Caki2 (cell line): ENCODE data around the gene SEC14L1. TPM values are rescaled to one million over a fixed set of nuclear protein-coding genes. Genes with fewer than 3 reads are reported as not detected.

Source experiments
- DNase-seq: peaks from one replicate; pipeline ENCODE4 v3.0.0-alpha.2; 2015; ENCODE audit warnings: low read depth
- in situ Hi-C: cut with HindIII; loops from 2 replicates; pipeline ENCODE4 v1.10.0; 2016; ENCODE audit warnings: low sequenced_read_pairs, low pct_unique_long_range_greater_than_20kb, mixed read lengths
- total RNA-seq: library from RNA; depleted of rRNA; stranded (reverse); fragments of >200 nt; shearing (Covaris generic); gene quantifications from 2 replicates; pipeline ENCODE4 v1.2.3, GENCODE V29; 2014; ENCODE audit warnings: low replicate concordance

Gene SEC14L1
- total RNA-seq, 1 experiment from 2014 or later: 13.3 TPM

DNA sequence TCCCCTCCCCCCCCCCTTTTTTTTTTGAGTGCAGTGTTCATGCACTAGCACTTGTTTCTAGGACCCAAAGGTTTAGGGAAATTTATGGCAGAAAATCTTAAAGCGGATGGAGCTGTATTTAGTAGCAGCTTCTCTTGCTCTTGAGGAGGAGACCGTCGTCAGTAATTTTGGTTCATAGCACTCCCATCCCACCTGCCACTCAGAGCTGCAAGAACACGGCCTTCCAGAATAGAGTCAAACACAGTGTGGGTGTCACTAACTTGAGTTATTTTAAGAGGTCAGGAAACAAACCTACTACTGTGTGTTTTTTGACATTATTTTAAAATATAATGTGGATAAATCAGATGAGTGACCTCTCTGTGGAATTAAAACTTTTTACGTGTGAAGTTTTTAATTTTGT lies 37.3 kb downstream of the SEC14L1 start:
- in situ Hi-C loops: no loop called here
- DNase-seq: no peak

DNA sequence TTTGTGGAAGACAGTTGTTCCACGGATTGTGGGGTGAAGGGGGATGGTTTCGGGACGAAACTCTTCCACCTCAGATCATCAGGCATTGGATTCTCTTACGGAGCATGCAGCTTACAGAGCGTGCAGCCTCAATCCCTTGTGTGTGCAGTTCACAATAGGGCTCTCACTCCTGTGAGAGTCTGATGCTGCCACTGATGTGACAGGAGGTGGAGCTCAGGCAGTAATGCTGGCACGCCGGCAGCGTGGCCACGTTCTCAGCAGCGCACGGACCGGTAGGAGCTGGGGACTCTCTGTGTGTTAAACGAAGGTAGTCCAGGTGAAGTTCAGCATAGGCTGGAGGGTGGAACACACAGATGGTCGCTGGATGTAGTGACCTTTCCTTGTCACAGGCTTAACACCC lies 37.8 kb downstream of the SEC14L1 start:
- DNase-seq: no peak
- in situ Hi-C loops: no loop called here

DNA sequence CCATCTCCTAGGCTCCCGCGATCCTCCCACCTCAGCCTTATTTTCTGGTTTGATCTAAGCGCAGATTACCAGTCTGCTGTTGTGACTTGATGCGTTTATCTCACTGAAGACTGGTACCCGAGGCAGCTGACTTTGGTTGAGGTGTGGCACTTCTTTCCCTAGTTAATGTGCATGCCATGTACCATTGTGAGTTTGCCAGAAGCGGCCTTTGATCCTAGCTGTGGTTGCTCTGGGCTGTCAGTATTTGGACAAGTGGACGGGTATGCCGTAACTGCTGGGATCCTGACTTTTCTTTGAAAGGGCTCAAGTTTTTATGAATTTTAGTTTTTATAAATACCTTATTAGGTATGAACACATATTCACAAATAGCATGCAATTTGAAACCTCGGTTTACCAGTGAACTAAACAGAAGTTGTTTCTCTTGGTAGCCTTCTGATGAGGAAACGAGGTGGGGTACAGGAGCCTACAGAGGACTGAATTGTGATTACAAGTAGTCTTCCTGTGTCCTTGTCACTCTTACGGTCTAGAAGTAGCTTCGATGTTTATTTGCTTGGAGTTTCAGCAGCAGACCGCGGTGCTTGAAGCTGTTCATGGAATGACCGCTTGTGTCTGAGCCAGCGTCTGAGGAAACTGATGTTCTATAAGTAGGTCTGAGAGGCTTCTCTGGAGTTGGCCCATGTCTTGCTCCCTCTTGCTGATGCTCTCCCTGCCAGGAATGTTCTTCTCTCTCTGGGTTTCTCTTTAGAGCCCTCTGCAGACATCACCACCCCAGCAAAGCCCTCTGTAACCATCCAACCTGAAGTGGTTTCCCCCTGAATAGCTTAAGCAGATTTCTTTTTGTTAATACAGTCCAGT lies 40.0 kb downstream of the SEC14L1 start:
- DNase-seq: no peak
- in situ Hi-C loops: no loop called here

DNA sequence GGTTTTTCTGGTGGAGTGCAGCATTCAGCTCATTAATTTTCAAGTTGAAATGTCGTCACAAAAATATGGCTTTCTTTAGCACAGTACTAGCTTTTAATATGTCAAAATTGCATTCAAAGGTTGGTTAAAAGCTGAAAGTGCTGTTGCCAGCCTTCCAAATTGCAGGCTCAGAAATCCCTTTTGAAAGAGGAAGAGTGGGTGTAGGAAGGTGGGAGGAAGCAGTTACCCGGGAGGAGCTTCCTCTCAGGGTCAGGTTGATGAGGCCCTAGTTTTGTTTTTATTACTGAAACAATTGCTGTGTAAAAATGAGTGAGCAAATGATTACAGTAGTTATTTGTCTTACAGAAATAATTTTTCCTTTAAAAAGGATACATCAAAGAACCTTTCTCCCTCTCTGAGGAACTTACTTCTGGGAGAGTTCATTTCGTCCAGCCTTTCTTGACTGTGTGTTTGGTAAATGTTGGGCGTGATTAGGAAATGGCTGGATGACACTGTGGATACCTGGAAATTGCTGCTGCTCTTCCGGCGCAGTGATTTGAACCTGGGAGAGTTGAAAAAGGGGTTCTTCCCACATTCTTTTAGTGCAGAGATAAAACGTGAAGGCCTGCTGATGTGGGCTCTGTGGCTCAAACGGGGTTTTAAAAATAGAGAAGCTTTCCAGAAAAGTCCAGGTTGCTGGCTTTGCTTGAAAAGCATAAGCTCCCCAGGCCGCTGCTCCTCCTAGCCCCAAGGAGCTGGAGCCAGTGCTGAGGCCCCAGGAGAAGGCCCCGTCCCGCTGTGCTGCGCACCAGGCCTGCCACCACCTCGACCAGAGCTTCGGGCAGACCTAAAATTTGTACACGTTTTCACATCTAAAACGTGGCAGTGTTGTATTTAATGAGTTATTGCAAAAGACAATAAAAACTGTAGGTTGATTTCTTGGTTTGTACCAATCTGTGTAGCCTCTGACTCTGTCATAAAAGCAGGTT lies 41.7 kb downstream of the SEC14L1 start:
- in situ Hi-C loops: no loop called here
- no peak for DNase-seq

DNA sequence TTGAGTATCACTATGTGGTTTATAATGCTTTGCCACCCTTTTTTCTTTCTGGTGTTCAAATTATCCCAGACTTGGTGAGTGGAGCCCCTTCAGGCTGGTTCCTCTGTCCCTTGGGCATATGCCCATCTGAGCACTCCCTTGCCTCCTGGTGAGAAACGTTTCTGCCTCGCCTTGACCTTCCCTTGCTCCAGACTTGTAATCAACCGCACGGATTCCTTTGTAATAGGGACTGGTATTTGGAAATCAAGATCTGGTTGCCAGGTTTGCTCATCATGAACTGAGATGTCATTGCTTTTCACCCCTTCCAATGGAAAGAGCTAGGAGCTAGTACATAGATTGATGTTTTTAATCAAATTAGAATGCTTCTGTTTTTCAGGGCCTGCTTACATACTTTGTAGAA lies 43.7 kb downstream of the SEC14L1 start:
- no peak for DNase-seq
- in situ Hi-C loops: no loop called here

DNA sequence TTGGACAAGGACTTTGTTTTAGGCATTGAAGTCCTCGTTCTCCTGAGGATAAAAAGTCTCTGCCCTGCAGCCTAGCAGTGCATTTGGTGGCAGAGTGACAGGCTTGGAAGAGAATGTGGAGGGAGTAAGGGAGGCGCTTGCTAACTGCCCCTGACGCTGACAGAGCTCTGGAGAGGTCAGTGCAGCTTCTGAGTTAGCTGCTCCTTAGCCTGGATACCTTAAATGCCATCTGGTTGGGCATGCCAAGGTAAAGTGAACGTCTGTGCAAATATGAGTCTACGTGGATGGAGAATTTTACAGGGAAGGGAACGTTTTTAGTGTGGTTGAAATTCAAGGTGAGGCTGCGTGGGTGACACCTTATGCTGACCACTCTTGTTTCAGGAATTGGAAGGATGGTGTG lies 44.4 kb downstream of the SEC14L1 start:
- DNase-seq: no peak
- in situ Hi-C loops: no loop called here

DNA sequence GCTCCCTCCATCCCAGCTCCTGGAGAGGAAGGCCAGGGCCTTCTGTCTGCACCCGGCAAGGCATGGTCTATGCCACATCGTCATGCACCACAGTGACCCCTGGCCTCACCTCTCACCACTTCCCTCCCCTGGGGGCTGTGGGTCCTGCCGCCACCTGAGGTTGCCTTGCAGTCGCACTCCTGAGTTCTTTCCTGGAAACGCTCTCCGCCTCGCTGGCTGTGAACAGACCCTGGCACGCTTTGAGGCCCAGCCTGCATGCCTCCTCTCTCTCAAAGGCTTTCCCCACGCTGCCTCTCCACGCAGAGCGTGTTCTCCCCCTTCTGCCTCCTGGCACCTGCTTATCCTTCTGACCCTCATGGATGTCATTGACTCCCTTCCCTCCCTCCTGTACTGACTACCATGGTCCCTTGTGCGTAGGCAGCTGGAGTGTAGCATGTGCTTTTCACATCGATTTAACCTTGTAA lies 45.4 kb downstream of the SEC14L1 start:
- no peak for DNase-seq
- in situ Hi-C loops: no loop called here

DNA sequence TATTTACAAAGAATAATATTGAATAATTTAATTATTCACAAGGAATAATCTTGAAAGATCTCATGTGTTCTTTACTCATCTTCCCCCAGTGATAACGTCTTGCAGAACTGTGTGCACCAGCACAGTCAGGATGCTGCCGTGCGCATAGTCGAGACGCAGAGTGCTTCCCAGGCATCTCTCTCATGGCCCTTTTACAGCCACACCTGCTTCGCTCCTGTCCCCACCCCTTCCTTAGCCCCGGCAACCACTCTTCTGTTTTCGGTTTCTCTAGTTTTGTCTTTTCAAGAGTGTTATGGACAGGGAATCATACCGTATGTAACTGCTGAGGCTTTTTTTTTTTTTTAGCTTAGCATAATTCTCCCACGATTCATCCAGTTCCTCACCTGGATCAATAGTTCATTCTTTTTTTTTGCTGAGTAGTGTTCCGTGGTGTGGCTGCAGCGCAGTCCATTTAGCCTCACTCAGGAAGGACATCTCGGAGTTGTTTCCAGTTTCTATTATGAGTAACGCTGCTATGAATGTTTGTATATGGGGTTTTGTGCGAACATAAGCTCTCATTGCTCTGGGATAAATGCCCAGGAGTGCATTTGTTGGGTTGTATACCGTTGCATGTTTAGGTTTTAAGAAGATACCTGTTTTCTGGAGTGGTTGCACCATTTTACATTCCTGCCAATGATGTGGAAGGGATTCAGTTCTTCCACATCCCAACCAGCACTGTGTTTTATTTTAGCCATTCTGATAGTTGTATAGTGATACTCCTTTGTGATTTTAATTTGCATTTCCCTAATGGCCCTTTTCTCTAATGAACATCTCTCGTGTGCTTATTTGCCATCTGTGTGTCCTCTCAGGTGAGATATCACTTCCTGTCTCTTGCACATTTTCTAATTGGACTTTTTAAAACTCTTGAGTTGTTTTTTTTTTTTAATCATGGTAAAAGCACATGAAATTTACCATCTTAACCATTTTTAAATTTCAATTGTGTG lies 47.6 kb downstream of the SEC14L1 start:
- no peak for DNase-seq
- in situ Hi-C loops: no loop called here

DNA sequence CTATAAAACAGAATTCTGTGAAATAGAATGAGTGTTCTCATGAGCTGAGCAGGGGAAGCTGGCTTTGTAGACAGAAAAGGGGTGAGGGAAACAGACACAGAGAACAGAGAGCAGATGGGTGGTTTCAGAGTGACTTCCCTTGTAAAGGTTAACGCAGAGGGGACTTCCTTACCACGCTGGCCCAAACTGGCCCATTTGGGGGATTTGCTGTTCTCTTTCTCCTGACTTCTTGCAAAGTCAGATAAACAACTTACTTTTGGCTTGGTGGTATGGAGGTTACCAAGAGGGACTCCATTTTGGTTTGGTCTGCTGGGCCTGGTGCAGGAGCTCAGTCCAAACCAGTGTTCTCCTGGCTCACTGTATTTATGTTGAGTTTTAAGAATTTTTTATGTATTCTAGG lies 48.4 kb downstream of the SEC14L1 start:
- DNase-seq: no peak
- in situ Hi-C loops: no loop called here

DNA sequence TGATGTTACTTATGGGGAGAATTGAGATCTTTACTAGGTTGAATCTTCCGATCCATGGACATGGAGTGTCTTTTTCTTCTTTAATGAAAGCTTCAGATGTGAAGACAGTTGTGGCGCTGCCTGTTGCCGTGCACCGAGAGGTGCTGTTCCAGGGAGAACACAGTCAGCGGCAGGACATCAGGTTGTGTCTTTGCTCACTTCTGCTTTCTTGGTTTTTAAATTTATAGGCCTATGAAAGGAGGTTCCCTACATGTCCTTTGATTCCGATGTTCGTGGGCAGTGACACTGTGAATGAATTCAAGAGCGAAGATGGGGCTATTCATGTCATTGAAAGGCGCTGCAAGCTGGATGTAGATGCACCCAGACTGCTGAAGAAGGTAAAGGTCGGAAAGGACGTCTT lies 49.8 kb downstream of the SEC14L1 start:
- in situ Hi-C loops: no loop called here

DNA sequence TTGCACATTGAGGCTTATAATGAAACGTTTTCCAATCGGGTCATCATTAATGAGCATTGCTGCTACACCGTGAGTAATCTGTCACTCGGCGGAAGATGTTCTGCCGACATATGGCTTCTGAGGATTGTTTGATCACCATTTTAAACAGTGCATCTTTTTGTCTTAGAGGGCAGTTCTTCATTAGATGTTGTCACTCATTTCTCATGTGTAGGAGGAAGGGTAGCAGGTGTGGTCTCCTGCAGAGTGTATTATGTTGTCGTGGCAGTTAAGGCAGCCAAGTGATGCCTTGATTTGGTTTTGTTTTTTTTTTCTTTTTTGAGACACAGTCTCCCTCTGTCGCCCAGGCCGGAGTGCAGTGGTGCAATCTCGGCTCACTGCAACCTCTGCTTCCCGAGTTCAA lies 50.5 kb downstream of the SEC14L1 start:
- DNase-seq: no peak
- in situ Hi-C loops: no loop called here

More for the DNA sequence above, 49.8 kb downstream of the SEC14L1 start:
- DNase-seq: no peak

DNA sequence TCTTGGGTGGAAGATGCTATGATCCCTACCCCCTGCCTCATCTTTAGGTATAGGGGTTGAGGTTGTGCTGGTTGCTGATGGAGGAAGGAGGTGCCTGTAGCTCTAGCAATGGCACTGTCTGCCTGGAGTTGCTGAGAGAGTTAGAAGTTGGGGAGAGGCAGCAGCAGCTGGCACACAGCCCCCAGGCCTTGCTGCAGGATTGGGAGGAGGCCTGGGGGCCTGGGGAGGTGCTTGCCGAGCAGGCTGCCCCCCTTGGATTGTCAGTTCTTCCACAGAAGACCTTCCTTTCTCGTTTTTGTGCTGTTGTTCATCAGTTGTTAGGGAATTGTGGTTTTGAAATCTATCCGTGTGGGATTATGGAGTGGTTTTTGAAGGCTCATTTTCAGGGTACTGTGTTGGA lies 52.9 kb downstream of the SEC14L1 start:
- no peak for DNase-seq
- in situ Hi-C loops: no loop called here

DNA sequence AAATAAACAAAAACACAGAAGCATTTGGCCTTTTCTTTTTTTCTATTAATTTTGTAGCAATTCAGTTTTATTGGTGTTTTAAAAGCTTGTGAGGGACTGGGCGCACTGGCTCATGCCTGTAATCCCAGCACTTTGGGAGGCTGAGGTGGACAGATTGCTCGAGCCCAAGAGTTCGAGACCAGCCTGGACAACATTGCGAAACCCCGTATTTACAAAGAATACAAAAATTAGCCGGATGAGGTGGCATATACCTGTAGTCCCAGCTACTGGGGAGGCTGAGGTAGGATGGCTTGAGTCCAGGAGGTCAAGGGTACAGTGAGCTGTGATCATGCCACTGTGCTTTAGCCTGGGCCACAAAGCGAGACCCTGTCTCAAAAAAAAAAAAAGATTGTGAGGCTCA lies 53.4 kb downstream of the SEC14L1 start:
- DNase-seq: no peak
- in situ Hi-C loops: no loop called here

DNA sequence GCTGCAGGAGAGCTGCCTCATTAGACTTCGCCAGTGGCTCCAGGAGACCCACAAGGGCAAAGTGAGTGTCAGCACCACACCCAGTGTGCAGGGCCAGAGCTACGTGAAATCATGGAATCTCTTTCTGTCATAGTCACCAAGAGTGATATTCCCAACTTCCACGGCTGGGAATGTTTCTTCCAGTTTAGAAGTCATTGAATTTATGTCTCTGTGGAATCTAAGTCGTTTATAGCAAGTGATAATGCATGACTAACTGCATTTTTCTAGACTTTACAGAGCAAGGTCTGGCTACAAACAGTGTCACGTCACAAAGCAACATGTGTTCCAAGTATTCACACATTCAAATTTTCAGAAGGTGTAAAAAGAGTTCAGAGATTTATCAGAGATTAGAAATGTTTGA lies 55.5 kb downstream of the SEC14L1 start:
- in situ Hi-C loops: no loop called here

DNA sequence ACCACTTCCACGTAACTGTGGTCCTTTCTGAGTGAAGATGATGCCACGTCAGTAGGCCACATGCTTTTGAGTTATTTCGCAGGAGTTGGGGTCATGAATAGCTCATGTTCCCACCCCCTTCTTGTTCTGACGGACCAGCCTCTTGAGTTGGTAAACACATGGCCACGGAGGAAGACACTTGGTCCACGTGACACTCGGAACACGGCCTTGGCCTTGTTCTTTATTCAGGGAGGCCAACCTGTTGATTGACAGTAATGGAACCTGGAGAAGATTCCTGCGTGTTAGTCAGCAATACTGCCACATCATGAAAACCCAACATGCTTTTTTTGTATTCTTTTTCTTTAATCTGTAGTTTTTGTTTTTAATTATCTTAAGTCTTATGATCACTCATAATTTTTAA lies 56.3 kb downstream of the SEC14L1 start:
- DNase-seq: no peak
- in situ Hi-C loops: no loop called here

More for the DNA sequence above, 55.5 kb downstream of the SEC14L1 start:
- no peak for DNase-seq

DNA sequence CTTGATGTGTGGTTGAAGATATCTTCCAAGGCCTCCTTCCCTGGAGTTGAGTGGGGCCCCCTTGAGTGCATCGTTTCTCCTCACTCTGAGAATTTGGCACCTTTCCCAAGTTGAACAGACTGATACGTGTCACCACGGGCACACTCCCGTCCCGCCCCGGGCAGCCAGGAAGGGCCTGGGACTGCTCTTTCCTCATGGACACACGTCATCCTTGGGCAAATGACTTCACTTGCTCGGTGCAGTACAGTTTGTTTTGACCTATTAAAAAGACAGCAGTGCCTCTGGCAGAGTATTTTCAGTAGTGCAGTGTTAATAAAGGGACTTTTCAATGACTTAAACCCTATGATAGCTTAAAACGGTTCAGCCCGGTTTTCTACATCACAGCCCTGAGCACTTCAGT lies 59.9 kb downstream of the SEC14L1 start:
- DNase-seq: no peak

DNA sequence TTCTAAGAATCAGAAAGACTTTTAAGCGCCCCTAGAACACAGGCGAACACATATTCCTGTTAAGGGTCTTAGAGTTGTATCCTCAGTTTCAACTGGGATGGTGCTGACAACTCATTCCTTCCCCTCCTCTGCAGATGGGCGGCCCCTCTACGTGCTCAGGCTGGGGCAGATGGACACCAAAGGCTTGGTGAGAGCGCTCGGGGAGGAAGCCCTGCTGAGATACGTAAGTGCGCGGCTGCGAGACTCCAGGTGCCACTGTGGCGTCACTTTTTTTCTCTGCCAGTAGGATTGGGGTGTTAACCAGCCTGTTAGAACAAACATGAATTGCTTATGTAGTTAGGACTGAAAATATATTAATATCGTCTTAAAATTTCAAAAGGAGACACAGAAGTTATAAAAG lies 62.7 kb downstream of the SEC14L1 start:
- in situ Hi-C loops: no loop called here
- DNase-seq: no peak

More for the DNA sequence above, 59.9 kb downstream of the SEC14L1 start:
- in situ Hi-C loops: no loop called here

DNA sequence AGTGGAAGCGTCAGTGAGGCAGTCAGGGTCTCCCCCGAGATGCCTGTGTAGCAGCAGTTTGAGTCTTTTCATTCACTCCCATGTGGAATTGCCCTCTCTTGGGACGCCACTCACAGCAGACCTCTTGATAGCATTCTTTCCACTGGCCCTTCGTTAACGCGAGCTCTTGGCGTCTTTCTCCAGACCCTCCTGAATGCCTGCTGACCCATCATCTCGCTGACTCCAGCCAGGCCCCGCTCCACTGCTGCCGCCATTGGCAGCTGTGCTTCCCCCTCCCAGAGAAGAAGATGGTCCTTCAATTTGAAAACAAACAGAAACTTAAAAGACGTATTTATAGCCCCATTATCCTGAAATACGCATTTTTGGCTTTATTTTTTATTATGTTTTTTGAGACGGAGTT lies 63.1 kb downstream of the SEC14L1 start:
- DNase-seq: no peak
- in situ Hi-C loops: no loop called here
